Fibroblast of the aortic adventitia (primary cell): Measurements from ENCODE around the gene ITGB6. TPM values are rescaled to one million over a fixed set of nuclear protein-coding genes. Genes with fewer than 3 reads are reported as not detected.

Experiments
- DNase-seq: peaks from one replicate; pipeline ENCODE4 v3.0.0-alpha.2; 2010; ENCODE audit warnings: low read depth
- H3K4me3 ChIP-seq: 2 replicates; pipeline ENCODE4 v1.5.1; 2011; ENCODE audit warnings: low read depth, mild to moderate bottlenecking, control low read depth, low read length, moderate library complexity
- total RNA-seq: library from RNA; depleted of rRNA; stranded (reverse); fragments of >200 nt; gene quantifications from 2 replicates; pipeline ENCODE4 v1.2.3, GENCODE V29; 2012; ENCODE audit warnings: low replicate concordance
- TF ChIP-seq, protein P1 (sequence below): IDR thresholded peaks from 2 replicates; pipeline ENCODE4 v1.5.1; 2011; ENCODE audit warnings: mild to moderate bottlenecking, low read length, control low read depth, inconsistent platforms; ENCODE audit not compliant: insufficient read depth

ITGB6 gene
- total RNA-seq, 1 donor: under 0.01 TPM

DNA sequence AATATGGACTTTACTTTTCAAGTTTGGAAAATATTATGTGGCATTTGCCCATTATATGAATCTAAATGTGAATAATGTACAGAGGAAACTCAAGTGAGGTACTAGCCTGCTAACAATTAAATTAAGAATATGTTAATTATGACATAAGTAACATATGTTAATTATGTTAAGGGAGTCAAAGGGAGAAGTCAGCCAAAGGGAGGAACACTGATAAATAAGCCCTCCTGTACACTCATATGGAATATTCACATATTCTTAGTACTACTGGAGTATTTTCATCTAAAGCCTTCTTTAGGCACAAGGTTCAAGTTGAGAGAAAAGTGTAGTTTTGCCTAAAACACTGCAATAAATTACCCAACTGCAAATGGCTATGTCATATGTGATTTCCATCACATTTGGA lies 30.1 kb downstream of the ITGB6 start:
- TF ChIP-seq, protein P1, sequence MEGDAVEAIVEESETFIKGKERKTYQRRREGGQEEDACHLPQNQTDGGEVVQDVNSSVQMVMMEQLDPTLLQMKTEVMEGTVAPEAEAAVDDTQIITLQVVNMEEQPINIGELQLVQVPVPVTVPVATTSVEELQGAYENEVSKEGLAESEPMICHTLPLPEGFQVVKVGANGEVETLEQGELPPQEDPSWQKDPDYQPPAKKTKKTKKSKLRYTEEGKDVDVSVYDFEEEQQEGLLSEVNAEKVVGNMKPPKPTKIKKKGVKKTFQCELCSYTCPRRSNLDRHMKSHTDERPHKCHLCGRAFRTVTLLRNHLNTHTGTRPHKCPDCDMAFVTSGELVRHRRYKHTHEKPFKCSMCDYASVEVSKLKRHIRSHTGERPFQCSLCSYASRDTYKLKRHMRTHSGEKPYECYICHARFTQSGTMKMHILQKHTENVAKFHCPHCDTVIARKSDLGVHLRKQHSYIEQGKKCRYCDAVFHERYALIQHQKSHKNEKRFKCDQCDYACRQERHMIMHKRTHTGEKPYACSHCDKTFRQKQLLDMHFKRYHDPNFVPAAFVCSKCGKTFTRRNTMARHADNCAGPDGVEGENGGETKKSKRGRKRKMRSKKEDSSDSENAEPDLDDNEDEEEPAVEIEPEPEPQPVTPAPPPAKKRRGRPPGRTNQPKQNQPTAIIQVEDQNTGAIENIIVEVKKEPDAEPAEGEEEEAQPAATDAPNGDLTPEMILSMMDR: no peak
- DNase-seq: no peak
- H3K4me3 ChIP-seq: no peak overlapping the region

DNA sequence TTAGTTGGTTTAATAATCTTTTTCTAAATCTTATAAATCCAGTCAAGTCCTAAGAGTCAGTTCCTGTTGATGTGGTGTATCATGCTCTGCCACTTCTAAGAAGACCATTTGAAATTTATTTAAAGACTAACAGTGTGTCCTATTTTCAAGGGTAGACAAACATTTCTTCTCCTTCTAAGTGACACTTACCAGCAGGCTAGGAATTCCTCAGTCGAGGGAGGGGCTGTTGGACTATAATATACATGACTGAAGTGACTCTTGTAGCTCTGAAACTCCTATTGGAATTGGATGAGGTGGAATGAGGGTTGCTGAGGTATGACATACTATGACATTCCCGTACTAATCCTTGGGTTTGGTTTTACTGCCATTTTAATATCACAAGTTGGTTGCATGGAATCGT lies 30.6 kb downstream of the ITGB6 start:
- H3K4me3 ChIP-seq: no peak overlapping the region
- no peak for DNase-seq
- TF ChIP-seq, protein P1: no peak

DNA sequence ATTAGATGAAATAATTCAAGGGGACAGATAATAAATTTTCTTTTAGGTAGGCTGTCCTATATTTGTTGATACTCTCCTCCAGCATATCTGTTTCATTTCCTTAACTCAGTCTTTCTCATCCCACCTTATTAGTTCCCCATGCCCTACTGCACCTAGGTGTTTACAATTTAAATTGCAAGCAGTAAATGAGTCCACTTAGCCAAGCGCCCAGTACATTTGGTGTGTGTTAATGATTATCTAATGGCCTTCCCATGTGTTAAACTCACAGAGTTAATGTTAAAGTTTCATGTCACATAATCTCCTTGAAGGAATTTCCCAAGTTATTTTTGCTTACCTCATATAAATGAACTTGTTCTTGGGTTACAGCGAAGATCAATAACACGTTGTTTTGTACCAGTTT lies 31.2 kb downstream of the ITGB6 start:
- TF ChIP-seq, protein P1: no peak
- DNase-seq: no peak
- H3K4me3 ChIP-seq: no peak overlapping the region

DNA sequence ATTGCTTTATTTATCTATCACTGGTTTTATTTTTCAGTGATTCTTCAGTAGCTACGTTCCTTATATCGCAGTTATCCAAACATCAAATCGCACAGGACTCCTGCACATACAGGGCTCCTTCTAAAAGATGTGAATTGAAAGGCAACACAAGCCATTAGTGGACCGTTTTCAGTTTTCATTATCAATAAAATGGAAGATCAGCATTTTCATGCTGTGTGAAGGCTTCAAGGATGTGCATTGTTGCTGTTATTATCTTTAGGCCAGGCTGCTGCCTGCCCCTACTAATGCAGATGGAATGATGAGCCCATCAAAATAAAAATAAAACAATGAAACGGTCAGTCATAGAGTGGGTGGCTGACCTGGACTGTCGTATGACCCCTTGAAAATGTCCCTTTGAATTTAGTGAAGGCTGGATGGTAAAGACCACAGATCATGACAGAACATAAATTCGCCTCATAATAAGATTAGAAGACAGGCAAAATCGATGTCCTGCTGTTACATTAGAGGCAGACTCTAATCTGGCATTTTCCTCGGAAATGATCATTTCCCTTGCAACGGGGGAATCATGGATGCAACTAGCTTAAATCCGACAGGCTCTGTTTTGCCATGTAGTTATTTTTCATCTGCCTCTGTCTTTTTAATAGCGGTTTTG lies 32.9 kb downstream of the ITGB6 start:
- H3K4me3 ChIP-seq: no peak overlapping the region
- TF ChIP-seq, protein P1: no peak
- no peak for DNase-seq

DNA sequence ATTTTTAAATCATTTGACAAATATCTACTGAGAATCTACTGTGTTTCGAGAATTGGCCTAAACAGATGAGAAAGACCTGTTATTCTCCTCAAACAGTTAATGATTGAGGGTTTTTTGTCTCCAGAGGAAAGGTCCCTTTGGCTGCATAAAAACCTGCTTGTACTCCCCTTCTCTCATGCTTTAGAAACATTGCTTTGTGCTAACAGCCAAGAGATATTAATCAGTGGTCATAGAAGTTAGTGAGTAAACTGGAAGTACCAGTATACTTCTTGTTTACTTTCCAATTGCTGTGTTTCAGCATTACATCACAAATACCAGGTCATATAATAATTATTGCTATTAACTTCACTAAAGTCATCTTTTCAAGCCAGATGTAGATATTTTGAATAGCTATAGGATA lies 34.1 kb downstream of the ITGB6 start:
- TF ChIP-seq, protein P1: no peak
- no peak for DNase-seq
- H3K4me3 ChIP-seq: no peak overlapping the region

DNA sequence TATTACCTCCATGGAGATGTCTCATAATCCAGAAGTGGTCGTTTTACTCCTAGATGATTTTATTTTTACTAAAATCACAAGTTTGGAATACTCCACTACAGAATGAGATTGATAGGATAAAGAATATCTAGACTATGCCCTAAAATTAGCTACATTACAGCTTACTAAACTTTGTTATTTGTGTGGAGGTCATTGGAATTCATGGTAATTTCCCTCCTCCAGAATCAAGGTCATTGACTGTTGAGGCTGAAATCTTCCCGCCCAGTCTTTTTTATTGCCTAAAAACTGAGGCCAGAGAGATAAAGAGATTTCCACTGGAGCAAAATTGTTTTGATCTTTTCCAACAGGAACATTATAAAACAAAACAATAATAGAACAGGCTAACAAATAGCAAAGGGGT lies 35.0 kb downstream of the ITGB6 start:
- TF ChIP-seq, protein P1: no peak
- no peak overlapping the region for H3K4me3 ChIP-seq
- DNase-seq: no peak
